ENCODE results near the gene SCFD2.

SCFD2 gene

DNA sequence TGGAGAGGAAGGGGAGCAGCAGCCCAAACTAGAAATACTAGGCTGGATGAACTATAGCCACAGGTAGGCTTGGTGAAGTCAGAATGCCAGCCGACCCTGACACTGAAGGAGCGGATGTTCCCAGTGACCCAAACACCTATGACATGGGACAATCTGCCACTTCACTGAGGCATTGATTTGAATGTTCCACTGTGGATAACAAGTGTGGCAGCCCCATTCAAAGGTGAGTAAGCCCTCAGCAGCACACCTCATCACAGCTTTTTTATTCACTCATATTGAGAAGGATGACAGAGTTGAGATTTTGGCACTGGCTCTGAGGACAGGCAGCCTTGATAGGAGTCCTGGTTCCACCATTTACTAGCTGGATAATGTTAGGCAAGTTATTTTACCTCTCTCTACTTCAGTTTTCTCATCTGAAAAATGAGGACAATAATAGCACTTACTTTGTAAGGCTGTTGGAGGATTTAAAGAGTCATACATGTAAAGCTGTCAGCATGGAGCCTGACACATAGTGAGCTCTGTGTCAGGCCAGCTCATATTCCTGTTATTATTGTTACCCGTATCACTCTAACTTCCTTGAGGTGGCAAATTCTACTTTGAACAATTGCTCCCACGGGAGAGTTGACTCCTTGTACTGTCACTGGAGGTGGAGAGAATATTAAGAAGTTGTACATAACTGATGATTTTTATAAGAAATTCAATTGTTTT is 389.2 kb downstream of the SCFD2 start:
- Histone ChIP-seq H3K4me2 (ENCODE audit: low read length) (no peak overlapping the region), H3K36me3 (replicated peaks; ENCODE audit: low read depth, low read length) (no peaks in the 10 kb centered on the region), H3K4me1 (ENCODE audit: low read length) (no peaks in the 10 kb centered on the region), H2AFZ (ENCODE audit: low read depth, low read length) (no peak overlapping the region), H3K4me3 (ENCODE audit: low read length) (no peak overlapping the region), H4K20me1 (ENCODE audit: insufficient read depth, low read length) (no peaks in the 10 kb centered on the region), H3K79me2 (ENCODE audit: low read length) (no peaks in the 10 kb centered on the region), H3K27ac (ENCODE audit: low read length) (no peak overlapping the region), H3K27me3 (ENCODE audit: low read depth, low read length) (no peaks in the 10 kb centered on the region), H3K9ac (ENCODE audit: low read length) (no peak overlapping the region), H3K9me3 (ENCODE audit: insufficient read depth, low read length) (no peaks in the 10 kb centered on the region)
- TF ChIP-seq, protein P1, sequence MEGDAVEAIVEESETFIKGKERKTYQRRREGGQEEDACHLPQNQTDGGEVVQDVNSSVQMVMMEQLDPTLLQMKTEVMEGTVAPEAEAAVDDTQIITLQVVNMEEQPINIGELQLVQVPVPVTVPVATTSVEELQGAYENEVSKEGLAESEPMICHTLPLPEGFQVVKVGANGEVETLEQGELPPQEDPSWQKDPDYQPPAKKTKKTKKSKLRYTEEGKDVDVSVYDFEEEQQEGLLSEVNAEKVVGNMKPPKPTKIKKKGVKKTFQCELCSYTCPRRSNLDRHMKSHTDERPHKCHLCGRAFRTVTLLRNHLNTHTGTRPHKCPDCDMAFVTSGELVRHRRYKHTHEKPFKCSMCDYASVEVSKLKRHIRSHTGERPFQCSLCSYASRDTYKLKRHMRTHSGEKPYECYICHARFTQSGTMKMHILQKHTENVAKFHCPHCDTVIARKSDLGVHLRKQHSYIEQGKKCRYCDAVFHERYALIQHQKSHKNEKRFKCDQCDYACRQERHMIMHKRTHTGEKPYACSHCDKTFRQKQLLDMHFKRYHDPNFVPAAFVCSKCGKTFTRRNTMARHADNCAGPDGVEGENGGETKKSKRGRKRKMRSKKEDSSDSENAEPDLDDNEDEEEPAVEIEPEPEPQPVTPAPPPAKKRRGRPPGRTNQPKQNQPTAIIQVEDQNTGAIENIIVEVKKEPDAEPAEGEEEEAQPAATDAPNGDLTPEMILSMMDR (IDR thresholded peaks at IDR 0.05; ENCODE audit: low read depth, low read length): no peak
- no peak for TF ChIP-seq EZH2phosphoT487 (IDR thresholded peaks at IDR 0.05; ENCODE audit: low read depth)

- Histone ChIP-seq H3K36me3 (replicated peaks; ENCODE audit: low read depth, low read length) (no peaks in the 10 kb centered on the region), H3K4me1 (ENCODE audit: low read length) (no peaks in the 10 kb centered on the region), H3K27ac (ENCODE audit: low read length) (no peak overlapping the region), H3K4me3 (ENCODE audit: low read length) (no peak overlapping the region), H2AFZ (ENCODE audit: low read depth, low read length) (no peak overlapping the region), H3K79me2 (ENCODE audit: low read length) (no peaks in the 10 kb centered on the region), H3K27me3 (ENCODE audit: low read depth, low read length) (no peaks in the 10 kb centered on the region), H3K9ac (ENCODE audit: low read length) (no peak overlapping the region), H4K20me1 (ENCODE audit: insufficient read depth, low read length) (no peaks in the 10 kb centered on the region), H3K4me2 (ENCODE audit: low read length) (no peak overlapping the region), H3K9me3 (ENCODE audit: insufficient read depth, low read length) (no peaks in the 10 kb centered on the region)
- TF ChIP-seq EZH2phosphoT487 (IDR thresholded peaks at IDR 0.05; ENCODE audit: low read depth): no peak
- TF ChIP-seq, protein P1 (IDR thresholded peaks at IDR 0.05; ENCODE audit: low read depth, low read length): no peak
These were observed 397.2 kb downstream of the SCFD2 start for GRCh38 chr4:52968691-52969090.

GRCh38 chr4:52968241-52968640 is 397.6 kb downstream of the SCFD2 start:
- Histone ChIP-seq H3K27ac (ENCODE audit: low read length) (no peak overlapping the region), H2AFZ (ENCODE audit: low read depth, low read length) (no peak overlapping the region), H3K36me3 (replicated peaks; ENCODE audit: low read depth, low read length) (no peaks in the 10 kb centered on the region), H3K4me3 (ENCODE audit: low read length) (no peak overlapping the region), H3K4me1 (ENCODE audit: low read length) (no peaks in the 10 kb centered on the region), H3K27me3 (ENCODE audit: low read depth, low read length) (no peaks in the 10 kb centered on the region), H4K20me1 (ENCODE audit: insufficient read depth, low read length) (no peaks in the 10 kb centered on the region), H3K79me2 (ENCODE audit: low read length) (no peaks in the 10 kb centered on the region), H3K4me2 (ENCODE audit: low read length) (no peak overlapping the region), H3K9ac (ENCODE audit: low read length) (no peak overlapping the region), H3K9me3 (ENCODE audit: insufficient read depth, low read length) (no peaks in the 10 kb centered on the region)
- no peak for TF ChIP-seq EZH2phosphoT487 (IDR thresholded peaks at IDR 0.05; ENCODE audit: low read depth)
- TF ChIP-seq, protein P1 (IDR thresholded peaks at IDR 0.05; ENCODE audit: low read depth, low read length): no peak

GRCh38 chr4:52966781-52967180 is 399.1 kb downstream of the SCFD2 start:
- H4K20me1 ChIP-seq (ENCODE audit: insufficient read depth, low read length): no peaks in the 10 kb centered on the region
- H3K36me3 ChIP-seq (replicated peaks; ENCODE audit: low read depth, low read length): no peaks in the 10 kb centered on the region
- H3K4me1 ChIP-seq (ENCODE audit: low read length): no peaks in the 10 kb centered on the region
- H2AFZ ChIP-seq (ENCODE audit: low read depth, low read length): no peak overlapping the region
- no peaks in the 10 kb centered on the region for H3K79me2 ChIP-seq (ENCODE audit: low read length)
- H3K4me2 ChIP-seq (ENCODE audit: low read length): no peak overlapping the region
- no peaks in the 10 kb centered on the region for H3K27me3 ChIP-seq (ENCODE audit: low read depth, low read length)
- no peak overlapping the region for H3K4me3 ChIP-seq (ENCODE audit: low read length)
- H3K9ac ChIP-seq (ENCODE audit: low read length): no peak overlapping the region
- no peak overlapping the region for H3K27ac ChIP-seq (ENCODE audit: low read length)
- no peaks in the 10 kb centered on the region for H3K9me3 ChIP-seq (ENCODE audit: insufficient read depth, low read length)
- no peak for TF ChIP-seq EZH2phosphoT487 (IDR thresholded peaks at IDR 0.05; ENCODE audit: low read depth)
- TF ChIP-seq, protein P1 (IDR thresholded peaks at IDR 0.05; ENCODE audit: low read depth, low read length): no peak
